HepG2 (cell line): ENCODE results near the gene VAV2. TPM values are rescaled to one million over a fixed set of nuclear protein-coding genes. Genes with fewer than 3 reads are reported as not detected.
A peak's percentile ranks its signal among the peaks of the same experiment; 100 is the strongest.

Experiments
- AHR ChIP-seq: IDR thresholded peaks from 2 replicates; pipeline ENCODE4 v1.6.1; 2018; ENCODE audit warnings: missing genetic modification reagents, missing compliant biosample characterization
- ATRX ChIP-seq: sonication (generic); formaldehyde crosslinking; IDR thresholded peaks from 2 replicates; pipeline ENCODE4 v1.4.0; 2020; ENCODE audit warnings: missing genetic modification reagents, borderline replicate concordance
- CHD4 ChIP-seq: fragments of 200-600 bp; sonication (generic); IDR thresholded peaks from 2 replicates; pipeline ENCODE4 v1.7.0; 2017; ENCODE audit warnings: mild to moderate bottlenecking, low read length, borderline replicate concordance
- FLYWCH1 ChIP-seq: sonication (generic); formaldehyde crosslinking; IDR thresholded peaks from 2 replicates; pipeline ENCODE4 v1.8.1; 2023; ENCODE audit warnings: mild to moderate bottlenecking, missing genetic modification reagents
- FOXO4 ChIP-seq: sonication (generic); formaldehyde crosslinking; conservative IDR thresholded peaks from 2 replicates; pipeline ENCODE4 v1.8.1; 2023; ENCODE audit warnings: missing genetic modification reagents
- MAFG ChIP-seq: sonication (generic); formaldehyde crosslinking; IDR thresholded peaks from 2 replicates; pipeline ENCODE4 v1.5.1; 2020; ENCODE audit warnings: mild to moderate bottlenecking, missing genetic modification reagents
- MLX ChIP-seq: IDR thresholded peaks from 2 replicates; pipeline ENCODE4 v1.6.1; 2016
- PATZ1 ChIP-seq: sonication (generic); formaldehyde crosslinking; IDR thresholded peaks from 2 replicates; pipeline ENCODE4 v1.4.0; 2020; ENCODE audit warnings: missing genetic modification reagents
- PBX2 ChIP-seq: IDR thresholded peaks from 2 replicates; pipeline ENCODE4 v1.6.1; 2016; ENCODE audit warnings: control low read depth
- RXRB ChIP-seq: IDR thresholded peaks from 2 replicates; pipeline ENCODE4 v1.6.1; 2016; ENCODE audit warnings: borderline replicate concordance, missing genetic modification reagents, missing compliant biosample characterization
- SP140L ChIP-seq: sonication (generic); formaldehyde crosslinking; IDR thresholded peaks from 2 replicates; pipeline ENCODE4 v1.4.0; 2020; ENCODE audit warnings: missing genetic modification reagents, borderline replicate concordance
- TBX2 ChIP-seq: sonication (generic); formaldehyde crosslinking; IDR thresholded peaks from 2 replicates; pipeline ENCODE4 v1.5.0; 2020; ENCODE audit warnings: missing genetic modification reagents, mild to moderate bottlenecking, borderline replicate concordance
- TCF12 ChIP-seq, 2 experiments: fragments of 450-650 bp in 1 of 2; sonication (generic) in 1 of 2; formaldehyde crosslinking in 1 of 2; IDR thresholded peaks; 2 replicates each; pipeline versions ENCODE4 v1.6.1 to v1.8.0; 2017 to 2022; ENCODE audit warnings: antibody characterized with exemption in 1 of 2, mild to moderate bottlenecking in 1 of 2, missing genetic modification reagents in 1 of 2, moderate library complexity in 1 of 2
- ZBTB3 ChIP-seq: sonication (generic); formaldehyde crosslinking; IDR thresholded peaks from 2 replicates; pipeline ENCODE4 v1.4.0; 2020; ENCODE audit warnings: low read depth, mild to moderate bottlenecking, moderate library complexity, missing genetic modification reagents, borderline replicate concordance
- ZBTB39 ChIP-seq: sonication (generic); formaldehyde crosslinking; IDR thresholded peaks from 2 replicates; pipeline ENCODE4 v1.5.0; 2020; ENCODE audit warnings: missing genetic modification reagents
- ZGPAT ChIP-seq: IDR thresholded peaks from 2 replicates; pipeline ENCODE4 v1.6.1; 2016; ENCODE audit warnings: mild to moderate bottlenecking
- ZNF296 ChIP-seq: sonication (generic); formaldehyde crosslinking; conservative IDR thresholded peaks from 2 replicates; pipeline ENCODE4 v1.5.0; 2020; ENCODE audit warnings: mild to moderate bottlenecking, missing genetic modification reagents
- ZNF639 ChIP-seq: conservative IDR thresholded peaks from 2 replicates; pipeline ENCODE4 v1.6.1; 2018; ENCODE audit warnings: missing genetic modification reagents
- polyA plus RNA-seq, 8 experiments: library from polyadenylated mRNA; depleted of rRNA in 3 of 8; stranded (reverse) in 7 of 8; unstranded in 1 of 8; fragments of >200 nt; fragmentation: Illumina TruSeq in 4 of 8; extraction: Trizol in 4 of 8; gene quantifications; 2 replicates each; pipeline versions ENCODE4 v1.2.1 to v1.2.3, GENCODE V29; 2011 to 2016; ENCODE audit warnings: low read depth in 4 of 8, missing spikeins in 1 of 8, mixed read lengths in 1 of 8; ENCODE audit not compliant: insufficient read depth in 1 of 8
- total RNA-seq, 5 experiments: library from RNA; depleted of rRNA; stranded (reverse); fragments of >200 nt; fragmentation: Illumina TruSeq; extraction: Trizol; gene quantifications; 2 replicates each; pipeline ENCODE4 v1.2.3, GENCODE V29; 2016; ENCODE audit warnings: low read depth in 1 of 5

Gene VAV2
- total and polyA plus RNA-seq, 2 of the 13 experiments (the other 11 are each of a cell fraction or from before 2014, with no cell fraction given), result 22.5 to 22.9 TPM

GRCh38 chr9:133973791-133974630, 18.1 kb downstream of the VAV2 start (continued):
- no peak for TF ChIP-seq PBX2 (CRISPR knock-in tag)
- TF ChIP-seq ZNF639 (CRISPR knock-in tag), result no peak
- TF ChIP-seq AHR (CRISPR knock-in tag), result no peak
- TF ChIP-seq SP140L (CRISPR knock-in tag), result no peak
- peak; percentile 67; the same call in 1 of the 2 replicates for TF ChIP-seq TBX2 (CRISPR knock-in tag)
- TF ChIP-seq PATZ1 (CRISPR knock-in tag), result peak; percentile 72
- no peak for TF ChIP-seq FOXO4 (CRISPR knock-in tag)
- TF ChIP-seq CHD4, result no peak
- no peak for TF ChIP-seq TCF12 (IDR thresholded peaks at IDR 0.05)
- peak; percentile 44; the same call in 1 of the 2 replicates for TF ChIP-seq TCF12 (CRISPR knock-in tag; IDR thresholded peaks at IDR 0.05)
- TF ChIP-seq ZBTB3 (CRISPR knock-in tag), result no peak
- TF ChIP-seq MAFG (CRISPR knock-in tag), result no peak
- TF ChIP-seq RXRB (CRISPR knock-in tag), result peak; percentile 79; the same call in 1 of the 2 replicates
- no peak for TF ChIP-seq ZNF296 (CRISPR knock-in tag)
- peak; percentile 39; the same call in 1 of the 2 replicates for TF ChIP-seq ZBTB39 (CRISPR knock-in tag)
- TF ChIP-seq MLX, result no peak
- TF ChIP-seq FLYWCH1, result no peak
- peak; percentile 69 for TF ChIP-seq ZGPAT
- TF ChIP-seq ATRX (CRISPR knock-in tag), result no peak
